Endothelial cell of umbilical vein (primary cell): ENCODE measurements around the gene PARS2. TPM values are rescaled to one million over a fixed set of nuclear protein-coding genes. Genes with fewer than 3 reads are reported as not detected.

Source experiments
- BruUV-seq: library from RNA; stranded (reverse); fragments of 400-500 nt; replicated peaks from 2 replicates; lab custom pipeline; 2021; lab: Mats Ljungman, UMichigan
- CTCF ChIA-PET: fragments of 300-600, 350-600 bp; sonication (Branson Sonifier 250); formaldehyde crosslinking; loops from one replicate; lab custom pipeline; 2021; ENCODE audit warnings: antibody characterized with exemption, inconsistent platforms; lab: Charles Lee
- POLR2A ChIA-PET: fragments of 300-600, 350-600 bp; sonication (Branson Sonifier 250); formaldehyde crosslinking; loops from one replicate; lab custom pipeline; 2021; ENCODE audit warnings: antibody characterized with exemption, inconsistent platforms; lab: Charles Lee
- DNase-seq: peaks from one replicate; pipeline ENCODE4 v3.0.0-alpha.2; 2011; ENCODE audit warnings: low read depth, low spot score
- FAIRE-seq: peaks from 2 replicates; lab custom pipeline; 2011; peaks lifted over from hg19 to GRCh38; lab: Jason Lieb, UNC
- H2AFZ ChIP-seq: 2 replicates; pipeline ENCODE4 v1.6.0; 2012; ENCODE audit warnings: low read depth, low read length, control low read depth, inconsistent platforms
- H3K27ac ChIP-seq: 2 replicates; pipeline ENCODE4 v1.5.1; 2011; ENCODE audit warnings: low read depth, mild to moderate bottlenecking, control low read depth, low read length, moderate library complexity; ENCODE audit not compliant: insufficient read depth
- H3K27me3 ChIP-seq, 2 experiments: 2 replicates each; pipeline versions ENCODE4 v1.6.0 to v1.6.1; 2011; ENCODE audit warnings: low read length in 2 of 2, mixed read lengths in 1 of 2; ENCODE audit not compliant: control insufficient read depth in 2 of 2, insufficient read depth in 2 of 2
- H3K36me3 ChIP-seq, 2 experiments: 2 replicates in 1 of 2; 3 replicates in 1 of 2; pipeline ENCODE4 v1.5.1; 2011; ENCODE audit warnings: low read length in 2 of 2, mild to moderate bottlenecking in 1 of 2, moderate library complexity in 1 of 2; ENCODE audit not compliant: control insufficient read depth in 2 of 2, insufficient read depth in 2 of 2; ENCODE audit errors: extremely low read depth in 1 of 2
- H3K4me1 ChIP-seq: 3 replicates; pipeline ENCODE4 v1.5.1; 2011; ENCODE audit warnings: mild to moderate bottlenecking, low read length; ENCODE audit not compliant: control insufficient read depth, insufficient read depth; ENCODE audit errors: extremely low read depth
- H3K4me2 ChIP-seq: 2 replicates; pipeline ENCODE4 v1.6.1; 2011; ENCODE audit warnings: low read length, control low read depth, mixed read lengths; ENCODE audit not compliant: insufficient read depth
- H3K4me3 ChIP-seq, 3 experiments: fragments of 200-600 bp in 1 of 3; sonication (generic), shearing (Covaris generic) in 1 of 3; replicated peaks in 1 of 3; 2 replicates each; pipeline ENCODE4 v1.5.1; 2011 to 2016; ENCODE audit warnings: control low read depth in 3 of 3, low read length in 3 of 3, mild to moderate bottlenecking in 2 of 3, inconsistent platforms in 1 of 3, low read depth in 1 of 3, moderate library complexity in 1 of 3; ENCODE audit not compliant: insufficient read depth in 1 of 3
- H3K79me2 ChIP-seq: 2 replicates; pipeline ENCODE4 v1.6.0; 2012; ENCODE audit warnings: low read length, inconsistent platforms; ENCODE audit not compliant: control insufficient read depth, insufficient read depth
- H3K9ac ChIP-seq: replicated peaks from 2 replicates; pipeline ENCODE3; 2011; ENCODE audit warnings: low read length, control low read depth; ENCODE audit not compliant: insufficient read depth; ENCODE audit errors: extremely low read depth
- H3K9me1 ChIP-seq: replicated peaks from 3 replicates; pipeline ENCODE4 v1.6.0; 2011; ENCODE audit warnings: mild to moderate bottlenecking, low read length; ENCODE audit not compliant: control insufficient read depth, insufficient read depth; ENCODE audit errors: extremely low read depth
- H3K9me3 ChIP-seq: replicated peaks from 2 replicates; pipeline ENCODE4 v1.5.1; 2012; ENCODE audit warnings: low read length, inconsistent platforms; ENCODE audit not compliant: control insufficient read depth, insufficient read depth
- H4K20me1 ChIP-seq: replicated peaks from 2 replicates; pipeline ENCODE3; 2011; ENCODE audit warnings: mild to moderate bottlenecking, low read length; ENCODE audit not compliant: control insufficient read depth, insufficient read depth; ENCODE audit errors: extremely low read depth
- CTCF ChIP-seq, 2 donors: IDR thresholded peaks; 1 replicate in 1 of 2; 2 replicates in 1 of 2; pipeline ENCODE4 v1.5.1; 2011; ENCODE audit warnings: low read length in 2 of 2, mild to moderate bottlenecking in 2 of 2, moderate library complexity in 2 of 2, control low read depth in 1 of 2, inconsistent platforms in 1 of 2, low read depth in 1 of 2; ENCODE audit not compliant: insufficient read depth in 1 of 2; ENCODE audit errors: extremely low read depth in 1 of 2
- EZH2 ChIP-seq: IDR thresholded peaks from 2 replicates; pipeline ENCODE4 v1.6.1; 2012; ENCODE audit warnings: borderline replicate concordance, low read depth, mild to moderate bottlenecking, moderate library complexity, low read length, inconsistent platforms; ENCODE audit not compliant: severe bottlenecking
- FOS ChIP-seq: IDR thresholded peaks from 2 replicates; pipeline ENCODE4 v1.6.1; 2011; ENCODE audit warnings: mild to moderate bottlenecking, low read length, moderate library complexity, borderline replicate concordance; ENCODE audit not compliant: insufficient read depth
- GATA2 ChIP-seq: IDR thresholded peaks from 2 replicates; pipeline ENCODE4 v1.7.0; 2011; ENCODE audit warnings: low read depth, mild to moderate bottlenecking, moderate library complexity, mixed read lengths, low read length; ENCODE audit not compliant: insufficient read length, insufficient read depth
- JUN ChIP-seq: IDR thresholded peaks from 2 replicates; pipeline ENCODE4 v1.6.1; 2011; ENCODE audit warnings: borderline replicate concordance, low read depth; ENCODE audit not compliant: insufficient read length, insufficient read depth
- MAX ChIP-seq: IDR thresholded peaks from 2 replicates; pipeline ENCODE4 v1.6.1; 2011; ENCODE audit not compliant: insufficient read depth, insufficient read length
- MYC ChIP-seq: IDR thresholded peaks from one replicate; pipeline ENCODE4 v1.6.1; 2011; ENCODE audit warnings: mild to moderate bottlenecking, low read depth, low read length
- POLR2A ChIP-seq: IDR thresholded peaks from 2 replicates; pipeline ENCODE4 v1.6.1; 2012; ENCODE audit warnings: low read depth, mild to moderate bottlenecking, control low read depth, low read length
- POLR2AphosphoS5 ChIP-seq: IDR thresholded peaks from 2 replicates; pipeline ENCODE4 v1.6.1; 2012; ENCODE audit warnings: low read depth, mild to moderate bottlenecking, control low read depth, low read length, moderate library complexity; ENCODE audit not compliant: insufficient read depth
- dilution Hi-C: fragments of 300-500 bp; cut with MboI; formaldehyde crosslinking; loops from one replicate; pipeline ENCODE4 v1.15.0; 2019; ENCODE audit warnings: low sequenced_read_pairs; ENCODE audit not compliant: extremely low pct_ligation_motif_present
- intact Hi-C: fragments of 100-400 bp; cut with micrococcal nuclease; formaldehyde crosslinking; loops from one replicate; pipeline ENCODE4 v1.10.0; 2022
- polyA plus RNA-seq, 4 experiments: library from polyadenylated mRNA; depleted of rRNA in 3 of 4; stranded (reverse) in 3 of 4; unstranded in 1 of 4; fragments of >200 nt; gene quantifications; 2 replicates each; pipeline versions ENCODE4 v1.2.1 to v1.2.3, GENCODE V29; 2011 to 2012; ENCODE audit warnings: missing spikeins in 1 of 4
- total RNA-seq: library from RNA; stranded (reverse); gene quantifications from 2 replicates; pipeline ENCODE4 v1.2.3, GENCODE V29; 2021

Gene PARS2
- total and polyA plus RNA-seq, 2 donors (not counting 3 experiments of a cell fraction or from before 2014, with no cell fraction given): 2.0 to 3.8 TPM

GRCh38 chr1:54787604-54788003, 23.3 kb upstream of the PARS2 start:
- DNase-seq (no peak), FAIRE-seq (no peak)
- Histone ChIP-seq H3K4me3 (no peak overlapping the region), H3K9me1 (no peaks in the 10 kb centered on the region), H3K79me2 (no peaks in the 10 kb centered on the region), H3K27me3 (peaks cover 6 to 13% of the 10 kb centered on the region in 2 experiments), H3K4me1 (no peaks in the 10 kb centered on the region), H2AFZ (no peak overlapping the region), H3K9me3 (no peaks in the 10 kb centered on the region), H3K4me2 (no peak overlapping the region), H3K27ac (no peak overlapping the region), H4K20me1 (no peaks in the 10 kb centered on the region), H3K9ac (no peak overlapping the region), H3K36me3 (no peaks in the 10 kb centered on the region)
- intact Hi-C loops (no loop called here), dilution Hi-C loops (no loop called here)
- ChIA-PET POLR2A (no interaction called here), CTCF (no interaction called here)
- TF ChIP-seq POLR2A: no peak
- no peak for TF ChIP-seq POLR2AphosphoS5
- no peak for TF ChIP-seq CTCF (IDR thresholded peaks at IDR 0.05; ENCODE audit: extremely low read depth in 1 of 2, insufficient read depth in 1 of 2, low read depth in 1 of 2, low read length in 2 of 2)
- no peak for TF ChIP-seq MAX
- TF ChIP-seq GATA2: no peak
- no peak for TF ChIP-seq MYC
- TF ChIP-seq EZH2: no peak
- no peak for TF ChIP-seq FOS
- no peak for TF ChIP-seq JUN
- no TSS peak for BruUV-seq
